Measurements from ENCODE around the gene CES3.
"Not testable (repeated sequence)": the region's sequence is repeated elsewhere in the genome, so short reads cannot be mapped to it uniquely, and the experiment has no call there.

The CES3 gene

GRCh38 chr16:66936462-66936861 is 24.6 kb upstream of the CES3 start:
- Histone ChIP-seq H3K4me3 (ENCODE audit: extremely low read depth, insufficient read depth, low read length, poor library complexity, severe bottlenecking) (no peak overlapping the region), H3K36me3 (ENCODE audit: control insufficient read depth, insufficient read depth, low read length) (peaks cover 47% of the 10 kb centered on the region), H3K27ac (ENCODE audit: low read depth, low read length, severe bottlenecking) (no peak overlapping the region), H3K4me1 (ENCODE audit: control insufficient read depth, insufficient read depth, low read length, poor library complexity, severe bottlenecking) (peaks cover 13% of the 10 kb centered on the region), H3K9me3 (ENCODE audit: control insufficient read depth, low read length) (no peaks in the 10 kb centered on the region)
- 92 to 100% methylated on average over 5 of the region's 6 CpGs for WGBS, 2 experiments (ENCODE audit: insufficient coverage in 2 of 2)

GRCh38 chr16:66936889-66937554 is 24.0 kb upstream of the CES3 start:
- Histone ChIP-seq H3K36me3 (ENCODE audit: control insufficient read depth, insufficient read depth, low read length) (peaks cover 48% of the 10 kb centered on the region), H3K27ac (ENCODE audit: low read depth, low read length, severe bottlenecking) (no peak overlapping the region), H3K4me1 (ENCODE audit: control insufficient read depth, insufficient read depth, low read length, poor library complexity, severe bottlenecking) (peaks cover 13% of the 10 kb centered on the region), H3K9me3 (ENCODE audit: control insufficient read depth, low read length) (no peaks in the 10 kb centered on the region), H3K4me3 (ENCODE audit: extremely low read depth, insufficient read depth, low read length, poor library complexity, severe bottlenecking) (no peak overlapping the region)
- WGBS, 2 experiments (ENCODE audit: insufficient coverage in 2 of 2) = 93 to 95% methylated on average over 2 to 3 of the region's 4 CpGs

- H3K4me1 ChIP-seq (ENCODE audit: control insufficient read depth, insufficient read depth, low read length, poor library complexity, severe bottlenecking) = peaks cover 13% of the 10 kb centered on the region
- no peak overlapping the region for H3K4me3 ChIP-seq (ENCODE audit: extremely low read depth, insufficient read depth, low read length, poor library complexity, severe bottlenecking)
- no peak overlapping the region for H3K27ac ChIP-seq (ENCODE audit: low read depth, low read length, severe bottlenecking)
- no peaks in the 10 kb centered on the region for H3K9me3 ChIP-seq (ENCODE audit: control insufficient read depth, low read length)
- peaks cover 50% of the 10 kb centered on the region for H3K36me3 ChIP-seq (ENCODE audit: control insufficient read depth, insufficient read depth, low read length)
- WGBS, 2 experiments (ENCODE audit: insufficient coverage in 2 of 2) = 96 to 98% methylated on average over 9 of the region's 10 CpGs
These were observed 23.2 kb upstream of the CES3 start for GRCh38 chr16:66937725-66938337.

GRCh38 chr16:66939366-66939765 is 21.7 kb upstream of the CES3 start:
- Histone ChIP-seq H3K4me1 (ENCODE audit: control insufficient read depth, insufficient read depth, low read length, poor library complexity, severe bottlenecking) (peaks cover 9% of the 10 kb centered on the region), H3K36me3 (ENCODE audit: control insufficient read depth, insufficient read depth, low read length) (peaks cover 58% of the 10 kb centered on the region), H3K4me3 (ENCODE audit: extremely low read depth, insufficient read depth, low read length, poor library complexity, severe bottlenecking) (no peak overlapping the region), H3K27ac (ENCODE audit: low read depth, low read length, severe bottlenecking) (no peak overlapping the region), H3K9me3 (ENCODE audit: control insufficient read depth, low read length) (no peaks in the 10 kb centered on the region)

- 97 to 98% methylated on average over 15 to 16 of the region's 16 CpGs for WGBS, 2 experiments (ENCODE audit: insufficient coverage in 2 of 2)
- peaks cover 8% of the 10 kb centered on the region for H3K4me1 ChIP-seq (ENCODE audit: control insufficient read depth, insufficient read depth, low read length, poor library complexity, severe bottlenecking)
- no peak overlapping the region for H3K27ac ChIP-seq (ENCODE audit: low read depth, low read length, severe bottlenecking)
- peaks cover 58% of the 10 kb centered on the region for H3K36me3 ChIP-seq (ENCODE audit: control insufficient read depth, insufficient read depth, low read length)
- no peak overlapping the region for H3K4me3 ChIP-seq (ENCODE audit: extremely low read depth, insufficient read depth, low read length, poor library complexity, severe bottlenecking)
- H3K9me3 ChIP-seq (ENCODE audit: control insufficient read depth, low read length) = no peaks in the 10 kb centered on the region
These were observed 20.8 kb upstream of the CES3 start for GRCh38 chr16:66940236-66940635.

- 97% methylated on average over 4 to 5 of the region's 5 CpGs for WGBS, 2 experiments (ENCODE audit: insufficient coverage in 2 of 2)
- Histone ChIP-seq H3K4me1 (ENCODE audit: control insufficient read depth, insufficient read depth, low read length, poor library complexity, severe bottlenecking) (no peaks in the 10 kb centered on the region), H3K36me3 (ENCODE audit: control insufficient read depth, insufficient read depth, low read length) (peaks cover 46% of the 10 kb centered on the region), H3K27ac (ENCODE audit: low read depth, low read length, severe bottlenecking) (no peak overlapping the region), H3K4me3 (ENCODE audit: extremely low read depth, insufficient read depth, low read length, poor library complexity, severe bottlenecking) (no peak overlapping the region), H3K9me3 (ENCODE audit: control insufficient read depth, low read length) (no peaks in the 10 kb centered on the region)
These were observed 18.1 kb upstream of the CES3 start for GRCh38 chr16:66942981-66943380.

- Histone ChIP-seq H3K9me3 (ENCODE audit: control insufficient read depth, low read length) (no peaks in the 10 kb centered on the region), H3K4me1 (ENCODE audit: control insufficient read depth, insufficient read depth, low read length, poor library complexity, severe bottlenecking) (no peaks in the 10 kb centered on the region), H3K27ac (ENCODE audit: low read depth, low read length, severe bottlenecking) (no peak overlapping the region), H3K36me3 (ENCODE audit: control insufficient read depth, insufficient read depth, low read length) (peaks cover 46% of the 10 kb centered on the region), H3K4me3 (ENCODE audit: extremely low read depth, insufficient read depth, low read length, poor library complexity, severe bottlenecking) (no peak overlapping the region)
- 97% methylated on average over 13 to 14 of the region's 15 CpGs for WGBS, 2 experiments (ENCODE audit: insufficient coverage in 2 of 2)
These were observed 17.5 kb upstream of the CES3 start for GRCh38 chr16:66943426-66944053.

GRCh38 chr16:66944054-66944441 is 17.0 kb upstream of the CES3 start:
- peaks cover 42% of the 10 kb centered on the region for H3K36me3 ChIP-seq (ENCODE audit: control insufficient read depth, insufficient read depth, low read length)
- H3K27ac ChIP-seq (ENCODE audit: low read depth, low read length, severe bottlenecking) = no peak overlapping the region
- no CpG with 5 or more reads among the region's 5 CpGs for WGBS, 2 experiments (ENCODE audit: insufficient coverage in 2 of 2)

GRCh38 chr16:66944971-66945370 is 16.1 kb upstream of the CES3 start:
- WGBS, 2 experiments (ENCODE audit: insufficient coverage in 2 of 2) = 92 to 99% methylated on average over 7 of the region's 9 CpGs
- peaks cover 35% of the 10 kb centered on the region for H3K36me3 ChIP-seq (ENCODE audit: control insufficient read depth, insufficient read depth, low read length)
- not testable (repeated sequence) for H3K4me3 ChIP-seq (ENCODE audit: extremely low read depth, insufficient read depth, low read length, poor library complexity, severe bottlenecking); H3K9me3 ChIP-seq (ENCODE audit: control insufficient read depth, low read length); H3K4me1 ChIP-seq (ENCODE audit: control insufficient read depth, insufficient read depth, low read length, poor library complexity, severe bottlenecking); H3K27ac ChIP-seq (ENCODE audit: low read depth, low read length, severe bottlenecking)

More at GRCh38 chr16:66944054-66944441, 17.0 kb upstream of the CES3 start:
- Histone ChIP-seq H3K4me1 (ENCODE audit: control insufficient read depth, insufficient read depth, low read length, poor library complexity, severe bottlenecking) (no peaks in the 10 kb centered on the region), H3K4me3 (ENCODE audit: extremely low read depth, insufficient read depth, low read length, poor library complexity, severe bottlenecking) (no peak overlapping the region), H3K9me3 (ENCODE audit: control insufficient read depth, low read length) (no peaks in the 10 kb centered on the region)

- H3K4me1 ChIP-seq (ENCODE audit: control insufficient read depth, insufficient read depth, low read length, poor library complexity, severe bottlenecking) = no peaks in the 10 kb centered on the region
- H3K36me3 ChIP-seq (ENCODE audit: control insufficient read depth, insufficient read depth, low read length) = peaks cover 29% of the 10 kb centered on the region
- peaks cover under 1% of the 10 kb centered on the region for H3K9me3 ChIP-seq (ENCODE audit: control insufficient read depth, low read length)
- H3K4me3 ChIP-seq (ENCODE audit: extremely low read depth, insufficient read depth, low read length, poor library complexity, severe bottlenecking) = no peak overlapping the region
- 89 to 95% methylated on average over 2 of the region's 4 CpGs for WGBS, 2 experiments (ENCODE audit: insufficient coverage in 2 of 2)
- H3K27ac ChIP-seq (ENCODE audit: low read depth, low read length, severe bottlenecking) = no peak overlapping the region
These were observed 15.1 kb upstream of the CES3 start for GRCh38 chr16:66945939-66946338.

- no peak overlapping the region for H3K27ac ChIP-seq (ENCODE audit: low read depth, low read length, severe bottlenecking)
- peaks cover 7% of the 10 kb centered on the region for H3K9me3 ChIP-seq (ENCODE audit: control insufficient read depth, low read length)
- WGBS, 2 experiments (ENCODE audit: insufficient coverage in 2 of 2) = 81 to 90% methylated on average over 5 to 7 of the region's 7 CpGs
- no peaks in the 10 kb centered on the region for H3K4me1 ChIP-seq (ENCODE audit: control insufficient read depth, insufficient read depth, low read length, poor library complexity, severe bottlenecking)
- peaks cover 23% of the 10 kb centered on the region for H3K36me3 ChIP-seq (ENCODE audit: control insufficient read depth, insufficient read depth, low read length)
- no peak overlapping the region for H3K4me3 ChIP-seq (ENCODE audit: extremely low read depth, insufficient read depth, low read length, poor library complexity, severe bottlenecking)
These were observed 14.5 kb upstream of the CES3 start for GRCh38 chr16:66946541-66946940.

All from mesodermal cell (in vitro differentiated cells).